Stimulated activated memory B cell treated with anti-CD40 and anti-IgM and Interleukin-4, amounts not matched to agents 10 μg/mL and 1 μg/mL and 100 μg/mL, for 72 hours (primary cell): Measurements from ENCODE around the gene SMARCAD1.
"Not testable (repeated sequence)": the region's sequence is repeated elsewhere in the genome, so short reads cannot be mapped to it uniquely, and the experiment has no call there.

Experiments used
- ATAC-seq: fragments of 150-1000 bp; cut with Tn5 transposase; 2 replicates; pipeline ENCODE4 v1.10.0; 2021
- H3K27ac Mint-ChIP-seq: one replicate; pipeline ENCODE4 v1.8.0; 2022; ENCODE audit warnings: mild to moderate bottlenecking, mixed read lengths
- H3K27me3 Mint-ChIP-seq: one replicate; pipeline ENCODE4 v1.8.0; 2022; ENCODE audit warnings: mixed read lengths
- H3K36me3 Mint-ChIP-seq: one replicate; pipeline ENCODE4 v1.8.0; 2022; ENCODE audit warnings: mixed read lengths
- H3K4me1 Mint-ChIP-seq: one replicate; pipeline ENCODE4 v1.8.0; 2022; ENCODE audit warnings: mixed read lengths
- H3K4me3 Mint-ChIP-seq: one replicate; pipeline ENCODE4 v1.8.0; 2022; ENCODE audit warnings: mild to moderate bottlenecking, moderate library complexity, mixed read lengths
- H3K9me3 Mint-ChIP-seq: one replicate; pipeline ENCODE4 v1.8.0; 2022; ENCODE audit warnings: mixed read lengths

Gene SMARCAD1

DNA sequence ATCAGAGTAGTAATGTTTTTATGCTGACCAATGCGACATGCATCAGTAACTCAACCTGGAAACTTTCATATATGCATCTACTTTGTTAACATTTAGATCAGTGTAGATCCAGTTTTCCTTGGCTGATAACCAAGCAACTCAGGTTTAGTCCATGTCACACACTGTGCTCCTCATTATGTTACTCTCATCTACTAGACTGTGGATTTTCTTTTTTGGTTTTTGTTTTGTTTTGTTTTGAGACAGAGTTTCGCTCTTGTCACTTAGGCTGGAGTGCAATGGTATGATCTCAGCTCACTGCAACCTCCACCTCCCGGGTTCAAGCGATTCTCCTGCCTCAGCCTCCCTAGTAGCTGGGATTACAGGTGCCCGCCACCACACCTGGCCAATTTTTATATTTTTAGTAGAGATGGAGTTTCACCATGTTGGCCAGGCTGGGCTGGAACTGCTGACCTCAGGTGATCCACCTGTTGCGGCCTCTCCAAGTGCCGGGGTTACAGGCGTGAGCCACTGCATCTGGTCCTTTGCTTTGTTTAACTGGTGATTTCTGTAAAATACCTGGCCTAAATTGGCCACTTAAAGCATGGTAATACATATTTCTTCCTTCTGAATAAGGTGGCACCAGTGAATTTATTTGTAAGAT is 48.6 kb downstream of the SMARCAD1 start:
- no peak overlapping the region for H3K4me3 Mint-ChIP-seq
- no peak overlapping the region for H3K27ac Mint-ChIP-seq
- ATAC-seq: no peak
- no peaks in the 10 kb centered on the region for H3K27me3 Mint-ChIP-seq
- H3K4me1 Mint-ChIP-seq: peaks cover 6% of the 10 kb centered on the region
- H3K9me3 Mint-ChIP-seq: no peaks in the 10 kb centered on the region
- H3K36me3 Mint-ChIP-seq: peaks cover 42% of the 10 kb centered on the region

DNA sequence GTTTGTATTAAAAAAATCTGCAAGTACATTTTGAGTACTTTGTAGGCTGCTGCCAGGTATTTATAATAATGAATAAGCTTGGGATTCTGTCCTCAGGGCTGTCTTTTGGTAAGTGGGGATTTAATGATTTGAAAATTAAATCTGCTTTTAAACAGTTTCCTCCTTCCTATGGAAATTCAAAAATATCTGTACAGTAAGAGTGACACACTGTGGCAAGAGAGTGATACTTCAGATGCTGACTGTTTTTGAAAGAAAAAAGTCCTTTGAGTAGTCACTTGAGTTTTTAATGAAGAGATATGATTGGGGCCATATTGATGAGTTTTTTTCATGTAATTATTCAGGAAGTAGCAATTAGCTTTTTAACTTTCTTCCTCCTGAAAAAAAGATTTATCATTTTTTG is 49.2 kb downstream of the SMARCAD1 start:
- no peak overlapping the region for H3K27ac Mint-ChIP-seq
- H3K9me3 Mint-ChIP-seq: no peaks in the 10 kb centered on the region
- H3K4me1 Mint-ChIP-seq: peaks cover 6% of the 10 kb centered on the region
- peaks cover 44% of the 10 kb centered on the region for H3K36me3 Mint-ChIP-seq
- no peaks in the 10 kb centered on the region for H3K27me3 Mint-ChIP-seq
- no peak for ATAC-seq
- H3K4me3 Mint-ChIP-seq: no peak overlapping the region

DNA sequence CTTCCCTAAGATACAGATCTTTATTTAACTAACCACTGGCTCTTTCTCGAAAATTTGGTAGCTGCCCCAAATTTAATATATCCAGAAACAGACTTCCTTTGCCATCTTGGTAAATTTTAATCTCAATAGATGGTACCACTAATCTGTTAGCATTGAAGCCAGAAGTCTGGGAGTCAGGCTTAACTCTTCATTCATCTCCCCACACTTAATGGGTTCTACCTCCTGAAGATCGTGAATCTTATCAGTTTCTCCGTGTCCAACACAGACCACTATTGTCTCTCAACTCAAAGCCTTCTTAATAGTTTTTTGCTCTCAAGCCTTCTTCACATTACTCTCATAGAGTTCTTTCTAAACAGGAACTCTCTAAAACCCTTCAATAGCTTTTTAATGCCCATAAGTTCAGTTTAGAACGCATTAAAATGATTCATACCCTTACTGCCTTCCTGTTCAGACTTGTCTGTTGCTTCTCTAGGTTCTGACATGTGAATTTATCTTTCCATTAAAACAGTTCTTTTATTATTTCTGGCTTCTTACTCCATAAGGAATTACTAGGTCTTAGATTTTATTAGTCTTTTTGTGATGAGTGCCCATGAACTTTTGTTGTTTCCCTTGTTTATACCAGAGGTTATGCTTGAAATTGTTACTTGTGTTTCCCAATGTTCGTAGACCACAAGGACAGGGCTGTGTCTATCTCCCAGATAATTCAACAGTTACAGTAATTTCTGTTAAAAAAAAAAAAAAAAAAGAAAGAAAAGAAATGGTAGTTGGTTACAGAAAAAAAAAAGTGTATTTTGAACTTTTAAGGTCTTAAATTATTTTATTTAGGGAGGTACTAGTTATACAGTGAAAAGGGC is 54.7 kb downstream of the SMARCAD1 start:
- Mint-ChIP-seq H3K4me1 (peaks cover 6% of the 10 kb centered on the region), H3K27me3 (no peaks in the 10 kb centered on the region), H3K9me3 (no peaks in the 10 kb centered on the region), H3K36me3 (peaks cover 38% of the 10 kb centered on the region), H3K27ac (no peak overlapping the region), H3K4me3 (no peak overlapping the region)
- ATAC-seq: no peak

- no peaks in the 10 kb centered on the region for H3K27me3 Mint-ChIP-seq
- peaks cover 6% of the 10 kb centered on the region for H3K4me1 Mint-ChIP-seq
- H3K4me3 Mint-ChIP-seq: no peak overlapping the region
- no peak overlapping the region for H3K27ac Mint-ChIP-seq
- no peak for ATAC-seq
- no peaks in the 10 kb centered on the region for H3K9me3 Mint-ChIP-seq
- peaks cover 34% of the 10 kb centered on the region for H3K36me3 Mint-ChIP-seq
These were observed 59.4 kb downstream of the SMARCAD1 start for GRCh38 chr4:94267037-94267436.

- peaks cover 42% of the 10 kb centered on the region for H3K36me3 Mint-ChIP-seq
- no peaks in the 10 kb centered on the region for H3K27me3 Mint-ChIP-seq
- H3K4me3 Mint-ChIP-seq: no peak overlapping the region
- no peaks in the 10 kb centered on the region for H3K9me3 Mint-ChIP-seq
- no peaks in the 10 kb centered on the region for H3K4me1 Mint-ChIP-seq
- no peak overlapping the region for H3K27ac Mint-ChIP-seq
- ATAC-seq: no peak
These were observed 63.6 kb downstream of the SMARCAD1 start for GRCh38 chr4:94271248-94271647.

DNA sequence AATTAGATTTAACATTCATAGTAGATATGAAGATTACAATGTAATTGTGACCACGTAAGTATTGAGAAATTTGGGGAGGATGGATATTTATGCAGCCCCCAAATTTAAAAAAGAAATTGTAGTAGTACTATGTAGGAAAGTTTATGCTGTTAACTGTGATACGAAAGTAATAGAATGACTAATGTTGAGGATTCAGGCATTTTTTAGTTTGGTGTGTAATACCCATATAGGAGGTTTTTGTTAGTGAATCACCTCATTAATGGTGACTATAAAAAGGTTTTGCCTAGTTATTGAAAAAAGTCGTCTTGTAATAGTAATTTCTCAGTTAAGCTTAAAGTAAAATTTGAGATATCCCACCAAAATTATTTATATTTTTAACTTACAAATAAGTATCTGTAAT is 67.2 kb downstream of the SMARCAD1 start:
- Mint-ChIP-seq H3K27ac (no peak overlapping the region), H3K27me3 (no peaks in the 10 kb centered on the region), H3K36me3 (peaks cover 56% of the 10 kb centered on the region), H3K4me1 (no peaks in the 10 kb centered on the region), H3K9me3 (no peaks in the 10 kb centered on the region), H3K4me3 (no peak overlapping the region)
- no peak for ATAC-seq

GRCh38 chr4:94276204-94276603 is 68.5 kb downstream of the SMARCAD1 start:
- Mint-ChIP-seq H3K27me3 (no peaks in the 10 kb centered on the region), H3K9me3 (no peaks in the 10 kb centered on the region), H3K4me1 (no peaks in the 10 kb centered on the region), H3K36me3 (peaks cover 60% of the 10 kb centered on the region), H3K4me3 (no peak overlapping the region), H3K27ac (no peak overlapping the region)
- no peak for ATAC-seq

- Mint-ChIP-seq H3K4me1 (no peaks in the 10 kb centered on the region), H3K9me3 (no peaks in the 10 kb centered on the region)
These were observed 69.9 kb downstream of the SMARCAD1 start for GRCh38 chr4:94277534-94277933.

DNA sequence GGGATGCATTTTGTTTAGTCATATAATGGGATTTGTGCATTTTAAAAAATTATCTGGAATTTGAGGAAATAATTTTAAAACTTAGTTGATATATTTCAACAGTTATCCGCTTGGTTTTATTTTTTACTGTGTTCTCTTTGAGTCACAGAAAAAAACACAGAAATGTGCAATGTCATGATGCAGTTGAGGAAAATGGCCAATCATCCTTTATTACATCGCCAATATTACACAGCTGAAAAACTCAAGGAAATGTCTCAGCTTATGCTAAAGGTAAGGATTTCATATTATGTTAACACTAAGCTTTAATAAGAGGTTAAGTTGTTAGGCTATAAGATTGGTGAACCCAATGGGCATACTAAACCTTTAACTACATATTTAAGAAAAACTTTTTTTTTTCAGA is 71.1 kb downstream of the SMARCAD1 start:
- H3K27me3 Mint-ChIP-seq: no peaks in the 10 kb centered on the region
- no peaks in the 10 kb centered on the region for H3K4me1 Mint-ChIP-seq
- no peak for ATAC-seq
- H3K4me3 Mint-ChIP-seq: no peak overlapping the region
- H3K27ac Mint-ChIP-seq: no peak overlapping the region
- peaks cover 57% of the 10 kb centered on the region for H3K36me3 Mint-ChIP-seq
- H3K9me3 Mint-ChIP-seq: no peaks in the 10 kb centered on the region

More at GRCh38 chr4:94277534-94277933, 69.9 kb downstream of the SMARCAD1 start:
- H3K4me3 Mint-ChIP-seq: no peak overlapping the region
- no peak overlapping the region for H3K27ac Mint-ChIP-seq
- H3K27me3 Mint-ChIP-seq: no peaks in the 10 kb centered on the region
- no peak for ATAC-seq
- H3K36me3 Mint-ChIP-seq: peaks cover 57% of the 10 kb centered on the region

- no peak overlapping the region for H3K4me3 Mint-ChIP-seq
- no peaks in the 10 kb centered on the region for H3K4me1 Mint-ChIP-seq
- H3K27me3 Mint-ChIP-seq: no peaks in the 10 kb centered on the region
- no peak for ATAC-seq
- peaks cover 71% of the 10 kb centered on the region for H3K36me3 Mint-ChIP-seq
- no peak overlapping the region for H3K27ac Mint-ChIP-seq
- no peaks in the 10 kb centered on the region for H3K9me3 Mint-ChIP-seq
These were observed 77.2 kb downstream of the SMARCAD1 start for GRCh38 chr4:94284889-94285288.

GRCh38 chr4:94285666-94286065 is 78.0 kb downstream of the SMARCAD1 start:
- Mint-ChIP-seq H3K27me3 (no peaks in the 10 kb centered on the region), H3K4me3 (no peak overlapping the region), H3K27ac (no peak overlapping the region), H3K9me3 (no peaks in the 10 kb centered on the region), H3K4me1 (no peaks in the 10 kb centered on the region), H3K36me3 (peaks cover 69% of the 10 kb centered on the region)
- ATAC-seq: no peak

- H3K27ac Mint-ChIP-seq: no peak overlapping the region
- no peaks in the 10 kb centered on the region for H3K9me3 Mint-ChIP-seq
- H3K36me3 Mint-ChIP-seq: peaks cover 51% of the 10 kb centered on the region
- H3K27me3 Mint-ChIP-seq: no peaks in the 10 kb centered on the region
- H3K4me3 Mint-ChIP-seq: no peak overlapping the region
- ATAC-seq: no peak
- H3K4me1 Mint-ChIP-seq: no peaks in the 10 kb centered on the region
These were observed 82.6 kb downstream of the SMARCAD1 start for GRCh38 chr4:94290245-94290644.

GRCh38 chr4:94293981-94294380 is 86.3 kb downstream of the SMARCAD1 start:
- ATAC-seq, H3K9me3 Mint-ChIP-seq, H3K27ac Mint-ChIP-seq, H3K4me1 Mint-ChIP-seq, H3K4me3 Mint-ChIP-seq, H3K27me3 Mint-ChIP-seq: not testable (repeated sequence)
- H3K36me3 Mint-ChIP-seq: peaks cover 27% of the 10 kb centered on the region

DNA sequence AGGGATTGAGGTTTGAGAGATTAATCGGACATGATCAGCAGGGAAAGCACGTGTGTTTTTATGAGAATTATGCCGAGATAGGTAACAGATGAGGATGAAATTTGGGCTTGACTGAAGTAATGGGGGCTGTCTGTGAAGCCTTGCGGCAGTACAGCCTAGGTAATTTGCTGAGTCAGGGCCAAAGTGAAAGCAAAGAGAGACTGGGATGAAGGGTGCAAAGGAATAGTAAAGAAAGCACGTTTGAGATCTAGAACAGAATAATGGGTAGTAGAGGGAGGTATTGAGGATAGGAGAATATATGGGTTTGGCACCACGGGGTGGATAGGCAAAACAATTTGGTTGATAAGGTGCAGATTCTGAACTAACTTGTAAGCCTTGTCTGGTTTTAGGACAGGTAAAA is 87.8 kb downstream of the SMARCAD1 start:
- H3K4me3 Mint-ChIP-seq, H3K4me1 Mint-ChIP-seq, H3K27ac Mint-ChIP-seq, ATAC-seq, H3K27me3 Mint-ChIP-seq, H3K9me3 Mint-ChIP-seq: not testable (repeated sequence)
- peaks cover 21% of the 10 kb centered on the region for H3K36me3 Mint-ChIP-seq

GRCh38 chr4:94298725-94299252 is 91.1 kb downstream of the SMARCAD1 start:
- Mint-ChIP-seq H3K27ac (no peak overlapping the region), H3K4me3 (no peak overlapping the region), H3K9me3 (no peaks in the 10 kb centered on the region), H3K27me3 (no peaks in the 10 kb centered on the region), H3K4me1 (no peaks in the 10 kb centered on the region), H3K36me3 (peaks cover 5% of the 10 kb centered on the region)
- ATAC-seq: no peak

GRCh38 chr4:94302191-94302590 is 94.5 kb downstream of the SMARCAD1 start:
- H3K4me1 Mint-ChIP-seq: no peaks in the 10 kb centered on the region
- no peak for ATAC-seq
- no peaks in the 10 kb centered on the region for H3K36me3 Mint-ChIP-seq
- H3K9me3 Mint-ChIP-seq: no peaks in the 10 kb centered on the region
- H3K27ac Mint-ChIP-seq: no peak overlapping the region
- no peaks in the 10 kb centered on the region for H3K27me3 Mint-ChIP-seq
- H3K4me3 Mint-ChIP-seq: no peak overlapping the region
